ENCODE results near the gene C11orf98. TPM values are rescaled to one million over a fixed set of nuclear protein-coding genes. Genes with fewer than 3 reads are reported as not detected.

C11orf98 gene
- total RNA-seq, 2 experiments from 2014 or later: 105 to 148 TPM

- no peak for TF ChIP-seq EZH2phosphoT487 (IDR thresholded peaks at IDR 0.05; ENCODE audit: borderline replicate concordance, low read depth, low read length)
- Histone ChIP-seq H3K4me3 (ENCODE audit: low read depth, low read length, poor library complexity, severe bottlenecking) (peak within 1 kb of the TSS; percentile 73), H3K79me2 (ENCODE audit: insufficient read depth, low read depth, low read length) (no peaks in the 10 kb centered on the region), H3K4me2 (ENCODE audit: low read length) (peak within 1 kb of the TSS; percentile 94), H3K9me2 (ENCODE audit: insufficient read depth, low read length) (no peaks in the 10 kb centered on the region), H4K20me1 (ENCODE audit: insufficient read depth, low read length) (no peaks in the 10 kb centered on the region), H3K36me3 (ENCODE audit: insufficient read depth, low read length) (peaks cover 93% of the 10 kb centered on the region), H3K9me3 (ENCODE audit: low read length) (no peaks in the 10 kb centered on the region), H3K27ac (ENCODE audit: low read depth, low read length, poor library complexity, severe bottlenecking) (peak within 1 kb of the TSS; percentile 73), H3K4me1 (ENCODE audit: insufficient read depth, low read length, poor library complexity, severe bottlenecking) (peaks cover 44% of the 10 kb centered on the region), H2AFZ (ENCODE audit: low read length) (no peak within 1 kb of the TSS)
- BruUV-seq (replicated peaks): no TSS peak
- ChIA-PET POLR2A (interaction anchor here (0.8 to 1.6 kb wide), 3 partner anchors 20 to 36 kb away, joined by 3 to 5 read pairs (median 3); partner anchors contain the start of genes HNRNPUL2, TTC9C and UQCC3), CTCF (ENCODE audit: unreplicated experiment) (no interaction called here)
- intact Hi-C loops (cut with micrococcal nuclease; ENCODE audit: unreplicated experiment): loop anchor here (2.0 kb wide), 1 partner anchor 19 kb away; the partner anchor contains the start of gene HNRNPUL2
- no peak for DNase-seq (ENCODE audit: low spot score)
Observed at GRCh38 chr11:62707277-62707861, 42.4 kb upstream of the C11orf98 start, which contains the start of the genes BSCL2 and GNG3. Gene BSCL2 (minus strand): TSS chr11:62707424. CDS start chr11:62707195, 229 bp downstream. Gene GNG3 (plus strand): TSS chr11:62707676. CDS start chr11:62708296, 620 bp downstream.

DNA sequence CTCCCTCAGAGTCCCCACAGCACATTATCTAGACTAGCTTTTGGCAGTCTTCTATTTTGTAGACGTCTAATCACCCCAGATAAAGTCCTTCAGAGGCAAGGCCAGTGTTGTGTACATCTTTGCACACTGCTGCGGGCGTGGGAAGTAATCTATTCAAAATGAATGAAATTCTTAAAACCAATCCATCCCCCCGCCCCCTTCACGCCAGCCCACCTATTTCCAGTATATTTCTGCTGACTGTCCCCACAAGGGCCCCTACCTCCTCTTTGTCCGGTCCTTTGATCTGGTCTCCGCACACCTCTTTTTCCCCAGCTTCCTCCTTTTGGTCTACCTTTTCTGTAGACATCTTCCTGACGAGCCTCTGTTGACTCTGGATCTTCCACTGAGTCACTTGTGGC lies 41.8 kb upstream of the C11orf98 start:
- H3K9me2 ChIP-seq (ENCODE audit: insufficient read depth, low read length): no peaks in the 10 kb centered on the region
- CTCF ChIA-PET (ENCODE audit: unreplicated experiment): no interaction called here
- H3K4me3 ChIP-seq (ENCODE audit: low read depth, low read length, poor library complexity, severe bottlenecking): no peak overlapping the region
- TF ChIP-seq EZH2phosphoT487 (IDR thresholded peaks at IDR 0.05; ENCODE audit: borderline replicate concordance, low read depth, low read length): no peak
- TF ChIP-seq CTCF (conservative IDR thresholded peaks at IDR 0.05; ENCODE audit: low read length): no peak
- no peak overlapping the region for H2AFZ ChIP-seq (ENCODE audit: low read length)
- no peaks in the 10 kb centered on the region for H3K79me2 ChIP-seq (ENCODE audit: insufficient read depth, low read depth, low read length)
- no peaks in the 10 kb centered on the region for H3K9me3 ChIP-seq (ENCODE audit: low read length)
- no peaks in the 10 kb centered on the region for H4K20me1 ChIP-seq (ENCODE audit: insufficient read depth, low read length)
- peaks cover 44% of the 10 kb centered on the region for H3K4me1 ChIP-seq (ENCODE audit: insufficient read depth, low read length, poor library complexity, severe bottlenecking)
- BruUV-seq (replicated peaks): no TSS peak
- no peak for DNase-seq (ENCODE audit: low spot score)
- POLR2A ChIA-PET: interaction anchor here (0.7 to 1.4 kb wide), 2 partner anchors 122 to 137 kb away, joined by 5 read pairs; no protein-coding TSS in a partner anchor
- H3K36me3 ChIP-seq (ENCODE audit: insufficient read depth, low read length): peaks cover 93% of the 10 kb centered on the region
- peak overlapping the region; percentile 94; the same call in 1 of the 2 replicates for H3K4me2 ChIP-seq (ENCODE audit: low read length)
- intact Hi-C loops (cut with micrococcal nuclease; ENCODE audit: unreplicated experiment): loop anchor here (2.0 kb wide), 1 partner anchor 20 kb away; the partner anchor contains the start of gene HNRNPUL2
- H3K27ac ChIP-seq (ENCODE audit: low read depth, low read length, poor library complexity, severe bottlenecking): no peak overlapping the region

GRCh38 chr11:62705880-62706849 lies 41.2 kb upstream of the C11orf98 start:
- Histone ChIP-seq H4K20me1 (ENCODE audit: insufficient read depth, low read length) (no peaks in the 10 kb centered on the region), H3K9me3 (ENCODE audit: low read length) (no peaks in the 10 kb centered on the region), H3K27ac (ENCODE audit: low read depth, low read length, poor library complexity, severe bottlenecking) (peak overlapping the region; percentile 19), H3K4me3 (ENCODE audit: low read depth, low read length, poor library complexity, severe bottlenecking) (peak overlapping the region; percentile 73), H3K36me3 (ENCODE audit: insufficient read depth, low read length) (peaks cover 93% of the 10 kb centered on the region), H2AFZ (ENCODE audit: low read length) (peak overlapping the region; percentile 30; the same call in 1 of the 2 replicates), H3K4me1 (ENCODE audit: insufficient read depth, low read length, poor library complexity, severe bottlenecking) (peaks cover 44% of the 10 kb centered on the region), H3K79me2 (ENCODE audit: insufficient read depth, low read depth, low read length) (no peaks in the 10 kb centered on the region), H3K4me2 (ENCODE audit: low read length) (peak overlapping the region; percentile 94), H3K9me2 (ENCODE audit: insufficient read depth, low read length) (no peaks in the 10 kb centered on the region)
- ChIA-PET CTCF (ENCODE audit: unreplicated experiment) (no interaction called here), POLR2A (interaction anchor here (0.7 to 1.6 kb wide), 5 partner anchors 10 to 136 kb away, joined by 3 to 5 read pairs (median 4); no protein-coding TSS in a partner anchor)
- intact Hi-C loops (cut with micrococcal nuclease; ENCODE audit: unreplicated experiment): loop anchor here (2.0 kb wide), 1 partner anchor 21 kb away; the partner anchor contains the start of gene HNRNPUL2
- TF ChIP-seq CTCF (conservative IDR thresholded peaks at IDR 0.05; ENCODE audit: low read length): no peak
- TF ChIP-seq EZH2phosphoT487 (IDR thresholded peaks at IDR 0.05; ENCODE audit: borderline replicate concordance, low read depth, low read length): no peak
- no TSS peak for BruUV-seq (replicated peaks)
- peak; percentile 94 for DNase-seq (ENCODE audit: low spot score)

Data from OCI-LY7 (cell line).